HEK293T (cell line): ENCODE measurements around the gene BLCAP.
"Not testable (repeated sequence)": the region's sequence is repeated elsewhere in the genome, so short reads cannot be mapped to it uniquely, and the experiment has no call there.

Source experiments
- CTCF ChIA-PET: fragments of 350-600 bp; formaldehyde crosslinking; extraction: SDS; loops from one replicate; lab custom pipeline; 2021; ENCODE audit warnings: antibody characterized with exemption, inconsistent platforms; lab: Yijun Ruan, JAX
- POLR2A ChIA-PET: fragments of 350-600 bp; formaldehyde crosslinking; extraction: SDS; loops from one replicate; lab custom pipeline; 2020; ENCODE audit warnings: antibody characterized with exemption, inconsistent platforms; lab: Yijun Ruan, JAX
- DNase-seq: peaks from one replicate; pipeline ENCODE4 v3.0.0; 2012; ENCODE audit warnings: mixed read lengths; ENCODE audit errors: extremely low spot score
- ARNT ChIP-seq: fragments of 450-650 bp; IDR thresholded peaks from 2 replicates; pipeline ENCODE4 v1.6.1; 2017; ENCODE audit warnings: mild to moderate bottlenecking
- BHLHE40 ChIP-seq: fragments of 450-650 bp; IDR thresholded peaks from 2 replicates; pipeline ENCODE4 v1.6.1; 2016; ENCODE audit warnings: mild to moderate bottlenecking, moderate library complexity, borderline replicate concordance
- CTBP1 ChIP-seq: fragments of 450-650 bp; IDR thresholded peaks from 2 replicates; pipeline ENCODE4 v1.6.1; 2016; ENCODE audit warnings: borderline replicate concordance
- ELF4 ChIP-seq: fragments of 450-650 bp; IDR thresholded peaks from 2 replicates; pipeline ENCODE4 v1.6.1; 2017; ENCODE audit warnings: antibody characterized with exemption
- FOXA1 ChIP-seq: fragments of 450-650 bp; IDR thresholded peaks from 2 replicates; pipeline ENCODE4 v1.6.1; 2016; ENCODE audit warnings: mild to moderate bottlenecking
- FOXK2 ChIP-seq: fragments of 450-650 bp; IDR thresholded peaks from 2 replicates; pipeline ENCODE4 v1.6.1; 2016; ENCODE audit warnings: mild to moderate bottlenecking
- FOXM1 ChIP-seq: fragments of 450-650 bp; IDR thresholded peaks from 2 replicates; pipeline ENCODE4 v1.6.1; 2017; ENCODE audit warnings: mild to moderate bottlenecking, borderline replicate concordance
- HDGF ChIP-seq: fragments of 450-650 bp; IDR thresholded peaks from 2 replicates; pipeline ENCODE4 v1.6.1; 2017; ENCODE audit warnings: antibody characterized with exemption, borderline replicate concordance
- L3MBTL2 ChIP-seq: fragments of 450-650 bp; conservative IDR thresholded peaks from 2 replicates; pipeline ENCODE4 v1.6.1; 2016; ENCODE audit warnings: mild to moderate bottlenecking
- LEF1 ChIP-seq: fragments of 450-650 bp; IDR thresholded peaks from 2 replicates; pipeline ENCODE4 v1.6.1; 2017; ENCODE audit warnings: mild to moderate bottlenecking, borderline replicate concordance
- NFRKB ChIP-seq: fragments of 450-650 bp; IDR thresholded peaks from 2 replicates; pipeline ENCODE4 v1.6.1; 2016; ENCODE audit warnings: mild to moderate bottlenecking, moderate library complexity
- PKNOX1 ChIP-seq: fragments of 450-650 bp; IDR thresholded peaks from 2 replicates; pipeline ENCODE4 v1.6.1; 2016
- SP1 ChIP-seq: fragments of 450-650 bp; IDR thresholded peaks from 2 replicates; pipeline ENCODE4 v1.6.1; 2017
- SUZ12 ChIP-seq: fragments of 450-650 bp; IDR thresholded peaks from 2 replicates; pipeline ENCODE4 v1.6.1; 2016; ENCODE audit warnings: mild to moderate bottlenecking
- TARDBP ChIP-seq: fragments of 450-650 bp; IDR thresholded peaks from 2 replicates; pipeline ENCODE4 v1.6.1; 2016
- ZNF384 ChIP-seq: fragments of 450-650 bp; IDR thresholded peaks from 2 replicates; pipeline ENCODE4 v1.6.1; 2016

The BLCAP gene

GRCh38 chr20:37490663-37491350, 36.9 kb downstream of the BLCAP start:
- POLR2A ChIA-PET: no interaction called here
- TF ChIP-seq ZNF384 (no peak), TARDBP (no peak), SP1 (no peak), SUZ12 (no peak), HDGF (no peak), FOXK2 (no peak), NFRKB (no peak)
- CTCF ChIA-PET: no interaction called here

DNA sequence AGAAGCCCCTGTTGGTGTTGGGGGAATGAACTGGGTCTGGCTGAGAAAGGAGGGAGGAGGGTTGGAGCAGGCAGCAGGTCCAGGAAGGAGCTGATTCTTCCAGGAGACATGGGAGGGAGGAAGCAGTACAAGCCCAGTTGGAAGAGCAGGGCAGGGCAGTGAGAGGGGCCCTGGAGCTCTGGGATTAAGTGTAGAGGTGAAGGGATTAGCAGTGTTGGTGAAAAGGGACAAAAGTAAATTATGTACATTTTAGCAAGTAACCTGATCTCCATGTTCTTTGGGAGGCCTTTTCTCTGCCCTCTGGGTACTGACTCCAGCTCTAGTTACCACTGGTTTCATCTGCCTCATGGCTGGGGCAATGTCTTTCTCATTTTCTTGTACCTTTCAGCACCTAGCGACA, 41.5 kb downstream of the BLCAP start:
- CTCF ChIA-PET: not testable (repeated sequence)

More at GRCh38 chr20:37490663-37491350, 36.9 kb downstream of the BLCAP start:
- no peak for DNase-seq

GRCh38 chr20:37484331-37484730, 43.3 kb downstream of the BLCAP start:
- ChIA-PET POLR2A (no interaction called here), CTCF (no interaction called here)
- no peak for TF ChIP-seq BHLHE40
- TF ChIP-seq NFRKB: no peak
- TF ChIP-seq SP1: no peak
- no peak for TF ChIP-seq HDGF
- TF ChIP-seq FOXK2: no peak
- no peak for TF ChIP-seq FOXM1
- TF ChIP-seq FOXA1: no peak
- no peak for TF ChIP-seq LEF1
- no peak for TF ChIP-seq CTBP1
- no peak for TF ChIP-seq PKNOX1
- TF ChIP-seq ELF4: no peak
- no peak for TF ChIP-seq TARDBP
- no peak for TF ChIP-seq SUZ12
- no peak for TF ChIP-seq ARNT
- TF ChIP-seq ZNF384: no peak
- no peak for DNase-seq

More for the DNA sequence above, 41.5 kb downstream of the BLCAP start:
- POLR2A ChIA-PET, DNase-seq: not testable (repeated sequence)

GRCh38 chr20:37481610-37482009, 46.1 kb downstream of the BLCAP start:
- no peak for DNase-seq
- ChIA-PET POLR2A (no interaction called here), CTCF (interaction anchor here (0.6 kb wide), 1 partner anchor 14 kb away, joined by 3 read pairs; no protein-coding TSS in a partner anchor)
- no peak for TF ChIP-seq SP1
- no peak for TF ChIP-seq HDGF
- TF ChIP-seq FOXK2: no peak
- no peak for TF ChIP-seq NFRKB
- TF ChIP-seq PKNOX1: no peak
- no peak for TF ChIP-seq ARNT
- no peak for TF ChIP-seq FOXA1
- TF ChIP-seq BHLHE40: no peak
- TF ChIP-seq CTBP1: no peak
- TF ChIP-seq SUZ12: no peak

- ChIA-PET CTCF (no interaction called here), POLR2A (no interaction called here)
- no peak for DNase-seq
- no peak for TF ChIP-seq NFRKB
- TF ChIP-seq SUZ12: no peak
- no peak for TF ChIP-seq L3MBTL2
- TF ChIP-seq TARDBP: no peak
- TF ChIP-seq ELF4: no peak
- no peak for TF ChIP-seq FOXA1
- TF ChIP-seq CTBP1: no peak
- no peak for TF ChIP-seq BHLHE40
- no peak for TF ChIP-seq LEF1
- no peak for TF ChIP-seq HDGF
- TF ChIP-seq ZNF384: no peak
- no peak for TF ChIP-seq FOXM1
- no peak for TF ChIP-seq PKNOX1
- TF ChIP-seq SP1: no peak
Measured at GRCh38 chr20:37480919-37481318, 46.8 kb downstream of the BLCAP start.

DNA sequence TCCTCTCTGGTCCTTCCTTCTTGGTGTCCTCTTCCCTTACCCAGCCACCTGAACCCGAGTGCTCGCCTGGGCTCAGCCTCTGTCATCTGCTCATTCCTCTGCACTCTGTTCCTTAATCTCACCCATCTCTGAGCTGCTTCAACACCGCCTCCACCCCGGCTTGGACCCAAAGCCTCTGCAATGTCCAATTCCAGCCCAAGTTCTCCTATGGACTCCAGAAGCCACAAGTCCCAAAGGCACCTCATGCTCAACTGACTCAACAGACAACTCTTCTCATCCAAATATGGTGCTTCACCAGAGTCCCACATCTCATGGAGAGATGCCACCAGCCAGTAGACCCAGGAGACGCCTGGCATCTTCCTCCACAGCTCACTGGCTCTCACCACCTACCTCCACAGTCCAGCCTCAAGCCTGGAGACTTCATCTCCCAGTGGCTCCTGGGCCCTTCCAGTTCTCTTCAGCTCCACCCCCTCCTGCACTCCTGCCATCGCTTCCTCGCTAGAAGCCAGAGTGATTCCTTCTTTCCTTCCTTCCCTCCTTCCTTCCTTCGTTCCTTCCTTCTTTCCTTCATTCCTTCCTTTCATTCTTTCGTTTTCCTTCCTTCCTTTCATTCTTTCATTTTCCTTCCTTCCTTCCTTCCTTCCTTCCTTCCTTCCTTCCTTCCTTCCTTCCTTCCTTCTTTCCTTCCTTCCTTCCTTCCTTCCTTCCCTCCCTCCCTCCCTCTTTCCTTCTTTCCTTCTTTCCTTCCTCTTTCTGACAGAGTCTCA, 47.6 kb downstream of the BLCAP start:
- TF ChIP-seq HDGF (no peak), ELF4 (no peak), NFRKB (no peak), L3MBTL2 (no peak), TARDBP (no peak), FOXK2 (no peak), CTBP1 (no peak), FOXA1 (no peak), ZNF384 (no peak), LEF1 (no peak), SP1 (no peak), BHLHE40 (no peak), PKNOX1 (no peak), FOXM1 (no peak), SUZ12 (no peak), ARNT (no peak)
- ChIA-PET CTCF (no interaction called here), POLR2A (no interaction called here)
- no peak for DNase-seq
